ENCODE measurements around the gene HEPHL1. TPM values are rescaled to one million over a fixed set of nuclear protein-coding genes. Genes with fewer than 3 reads are reported as not detected.

The HEPHL1 gene
- total RNA-seq, 4 donors from 2014 or later = not detected

GRCh38 chr11:94000659-94001058 is 20.5 kb upstream of the HEPHL1 start:
- DNase-seq (ENCODE audit: low spot score) (no peak), ATAC-seq (ENCODE audit: low FRiP score) (no peak)
- no peak for TF ChIP-seq CTCF (IDR thresholded peaks at IDR 0.05)

DNA sequence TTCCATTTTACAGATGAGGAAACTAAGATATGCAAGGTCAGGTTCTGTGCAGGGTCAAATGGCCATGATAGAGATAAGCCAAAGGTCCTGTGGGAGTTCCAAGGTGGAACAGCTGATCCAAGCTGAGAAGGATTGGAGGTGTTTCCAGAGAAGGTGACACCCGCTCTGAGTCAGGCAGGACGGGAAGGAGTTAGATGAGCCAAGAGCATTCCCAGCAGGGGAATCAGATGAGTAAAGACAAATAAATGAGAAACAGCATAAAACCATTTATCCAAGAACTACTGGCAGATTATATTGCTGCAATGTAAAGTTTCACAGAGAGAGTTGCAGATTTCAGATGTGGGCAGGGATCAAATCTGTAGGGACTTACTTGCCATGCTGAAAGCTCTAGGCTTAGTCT is 18.9 kb upstream of the HEPHL1 start:
- DNase-seq (ENCODE audit: low spot score) (no peak), ATAC-seq (ENCODE audit: low FRiP score) (no peak)
- TF ChIP-seq CTCF (IDR thresholded peaks at IDR 0.05) = no peak

DNA sequence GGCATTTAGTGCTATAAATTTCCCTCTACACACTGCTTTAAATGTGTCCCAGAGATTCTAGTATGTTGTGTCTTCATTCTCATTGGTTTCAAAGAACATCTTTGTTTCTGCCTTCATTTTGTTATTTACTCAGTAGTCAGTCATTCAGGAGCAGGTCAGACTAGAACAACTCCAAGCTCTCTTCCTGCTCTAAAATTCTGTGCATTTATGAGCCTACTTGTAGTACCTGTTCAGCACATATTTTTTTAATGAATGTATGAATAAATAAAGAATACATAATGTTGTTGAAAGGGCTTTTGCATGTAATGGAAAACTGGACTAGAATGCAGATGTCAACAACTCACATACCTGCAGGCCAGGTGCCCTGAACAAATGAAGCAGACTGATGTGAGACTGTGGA is 13.7 kb upstream of the HEPHL1 start:
- ATAC-seq (ENCODE audit: low FRiP score) (no peak), DNase-seq (ENCODE audit: low spot score) (no peak)
- TF ChIP-seq CTCF (IDR thresholded peaks at IDR 0.05) = no peak

- no peak for TF ChIP-seq CTCF (IDR thresholded peaks at IDR 0.05)
- DNase-seq (ENCODE audit: low spot score) = no peak
- ATAC-seq (ENCODE audit: low FRiP score) = no peak
Observed at GRCh38 chr11:94007906-94008305, 13.2 kb upstream of the HEPHL1 start.

DNA sequence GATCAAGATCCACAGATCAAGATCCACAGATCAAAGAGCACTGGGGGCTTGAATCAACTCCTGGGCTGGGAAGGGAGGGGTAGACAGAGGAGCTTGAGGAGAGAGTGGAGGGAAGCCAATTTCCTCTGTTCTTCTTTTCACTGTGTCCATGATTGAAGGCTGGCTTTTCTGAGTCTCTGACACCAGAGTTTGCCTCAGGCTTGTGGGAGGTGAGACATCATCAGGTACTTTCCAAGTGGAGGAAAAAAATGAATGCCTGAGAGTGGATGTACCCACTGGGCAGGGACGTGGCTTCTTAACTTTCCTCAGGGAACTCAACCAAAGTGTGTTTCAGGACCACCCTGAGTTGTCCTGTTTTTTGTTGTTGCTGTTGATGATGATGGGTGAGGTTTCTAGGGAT is 11.0 kb upstream of the HEPHL1 start:
- ATAC-seq (ENCODE audit: low FRiP score) = no peak
- DNase-seq (ENCODE audit: low spot score) = no peak
- no peak for TF ChIP-seq CTCF (IDR thresholded peaks at IDR 0.05)

DNA sequence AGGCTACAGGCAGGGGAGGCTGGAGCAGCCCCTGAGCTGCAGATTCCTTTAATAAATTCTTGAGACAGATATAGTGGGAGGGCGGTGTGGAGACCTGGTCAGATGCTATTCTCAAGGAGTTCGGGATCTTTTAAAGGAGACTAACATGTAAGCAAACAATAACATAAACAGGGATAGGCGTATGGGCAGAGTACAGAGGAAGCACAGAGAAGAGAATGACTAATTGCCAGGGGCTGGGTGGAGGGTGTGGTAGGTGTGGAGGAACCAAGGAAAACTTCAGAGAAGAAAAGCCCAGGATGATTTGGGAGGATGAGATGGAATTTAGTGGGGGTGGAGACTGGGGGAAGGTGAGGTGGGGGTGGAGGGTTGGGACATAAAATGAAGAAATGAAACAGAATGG is 9.7 kb upstream of the HEPHL1 start:
- TF ChIP-seq CTCF (IDR thresholded peaks at IDR 0.05) = no peak
- ATAC-seq (ENCODE audit: low FRiP score) = no peak
- no peak for DNase-seq (ENCODE audit: low spot score)

DNA sequence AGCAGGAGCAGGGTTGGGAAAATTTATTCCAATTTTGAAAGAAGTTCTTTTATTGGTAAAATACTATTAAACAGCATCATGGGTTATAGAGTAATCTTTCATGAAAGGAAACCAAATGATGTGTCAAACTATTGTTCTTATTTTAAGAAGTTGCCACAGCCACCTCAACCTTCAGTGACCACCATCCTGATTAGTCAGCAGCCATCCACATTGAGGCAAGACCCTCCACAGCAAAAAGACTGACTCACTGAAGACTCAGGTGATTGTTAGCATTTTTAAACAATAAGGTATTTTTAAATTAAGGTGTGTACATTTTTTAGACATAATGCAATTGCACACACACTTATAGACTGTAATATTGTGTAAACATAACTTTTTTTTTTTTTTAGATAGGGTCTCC is 3.7 kb upstream of the HEPHL1 start:
- no peak for TF ChIP-seq CTCF (IDR thresholded peaks at IDR 0.05)
- ATAC-seq (ENCODE audit: low FRiP score) (no peak), DNase-seq (ENCODE audit: low spot score) (no peak)

All from omental fat pad (tissue), 4 donors.